COLO829 (cell line): ENCODE data around the gene VAC14.

Source experiments
- DNase-seq: peaks from one replicate; pipeline ENCODE4 v3.0.0; 2012; ENCODE audit warnings: low spot score

Gene VAC14

GRCh38 chr16:70724146-70725023, 76.6 kb downstream of the VAC14 start:
- no peak for DNase-seq

GRCh38 chr16:70723740-70724145, 77.2 kb downstream of the VAC14 start:
- DNase-seq = no peak

GRCh38 chr16:70721202-70721963, 79.6 kb downstream of the VAC14 start:
- no peak for DNase-seq

GRCh38 chr16:70720425-70721201, 80.3 kb downstream of the VAC14 start:
- no peak for DNase-seq

GRCh38 chr16:70717065-70717464, 83.9 kb downstream of the VAC14 start:
- no peak for DNase-seq

- DNase-seq = no peak
These were observed 85.0 kb downstream of the VAC14 start for GRCh38 chr16:70715860-70716357.

GRCh38 chr16:70715055-70715858, 85.7 kb downstream of the VAC14 start:
- DNase-seq = peak; percentile 57

GRCh38 chr16:70714581-70715054, 86.3 kb downstream of the VAC14 start:
- no peak for DNase-seq

GRCh38 chr16:70713824-70714223, 87.1 kb downstream of the VAC14 start:
- DNase-seq = no peak

- DNase-seq = no peak
These were observed 87.6 kb downstream of the VAC14 start for GRCh38 chr16:70713342-70713741.

- DNase-seq = no peak
These were observed 88.0 kb downstream of the VAC14 start for GRCh38 chr16:70712942-70713341.

- no peak for DNase-seq
These were observed 88.6 kb downstream of the VAC14 start for GRCh38 chr16:70712359-70712758.

GRCh38 chr16:70711211-70712031, 89.5 kb downstream of the VAC14 start:
- no peak for DNase-seq

- no peak for DNase-seq
These were observed 90.3 kb downstream of the VAC14 start for GRCh38 chr16:70710422-70711210.

GRCh38 chr16:70709942-70710341, 91.0 kb downstream of the VAC14 start:
- no peak for DNase-seq

- no peak for DNase-seq
These were observed 91.5 kb downstream of the VAC14 start for GRCh38 chr16:70709457-70709856.

- no peak for DNase-seq
These were observed 92.4 kb downstream of the VAC14 start for GRCh38 chr16:70708366-70709246.

- peak; percentile 77 for DNase-seq
These were observed 94.0 kb downstream of the VAC14 start for GRCh38 chr16:70706948-70707465.
